WTC11 (cell line): ENCODE measurements around the gene PGD.

ENCODE experiments used
- CREB1 ChIP-seq: sonication (generic); formaldehyde crosslinking; IDR thresholded peaks from 2 replicates; pipeline ENCODE4 v1.8.0; 2023; ENCODE audit warnings: mild to moderate bottlenecking, missing genetic modification reagents
- CTCF ChIP-seq: fragments of 200-600 bp; IDR thresholded peaks from 2 replicates; pipeline ENCODE4 v1.8.0; 2022; ENCODE audit warnings: antibody characterized with exemption
- E2F1 ChIP-seq: sonication (generic); formaldehyde crosslinking; IDR thresholded peaks from 2 replicates; pipeline ENCODE4 v1.8.0; 2022; ENCODE audit warnings: mild to moderate bottlenecking, missing genetic modification reagents
- TCF7 ChIP-seq: sonication (generic); formaldehyde crosslinking; IDR thresholded peaks from 2 replicates; pipeline ENCODE4 v1.8.0; 2022; ENCODE audit warnings: mild to moderate bottlenecking, low read depth, missing genetic modification reagents, moderate library complexity

- 0 out of 2 replicates have a peak, but pooled peaks have one; percentile 10 for TF ChIP-seq CREB1 (CRISPR knock-in tag)
- peak; percentile 93 for TF ChIP-seq CTCF
- TF ChIP-seq E2F1 (CRISPR knock-in tag) = no peak; the same call in 1 of the 2 replicates
- no peak for TF ChIP-seq TCF7 (CRISPR knock-in tag)
Observed at GRCh38 chr1:10430216-10431069, 31.6 kb downstream of the PGD start, which contains the start of gene CENPS.
